ENCODE data around the gene RDH11. TPM values are rescaled to one million over a fixed set of nuclear protein-coding genes. Genes with fewer than 3 reads are reported as not detected.

The RDH11 gene
- total RNA-seq, 1 experiment from 2014 or later = 45.1 TPM

DNA sequence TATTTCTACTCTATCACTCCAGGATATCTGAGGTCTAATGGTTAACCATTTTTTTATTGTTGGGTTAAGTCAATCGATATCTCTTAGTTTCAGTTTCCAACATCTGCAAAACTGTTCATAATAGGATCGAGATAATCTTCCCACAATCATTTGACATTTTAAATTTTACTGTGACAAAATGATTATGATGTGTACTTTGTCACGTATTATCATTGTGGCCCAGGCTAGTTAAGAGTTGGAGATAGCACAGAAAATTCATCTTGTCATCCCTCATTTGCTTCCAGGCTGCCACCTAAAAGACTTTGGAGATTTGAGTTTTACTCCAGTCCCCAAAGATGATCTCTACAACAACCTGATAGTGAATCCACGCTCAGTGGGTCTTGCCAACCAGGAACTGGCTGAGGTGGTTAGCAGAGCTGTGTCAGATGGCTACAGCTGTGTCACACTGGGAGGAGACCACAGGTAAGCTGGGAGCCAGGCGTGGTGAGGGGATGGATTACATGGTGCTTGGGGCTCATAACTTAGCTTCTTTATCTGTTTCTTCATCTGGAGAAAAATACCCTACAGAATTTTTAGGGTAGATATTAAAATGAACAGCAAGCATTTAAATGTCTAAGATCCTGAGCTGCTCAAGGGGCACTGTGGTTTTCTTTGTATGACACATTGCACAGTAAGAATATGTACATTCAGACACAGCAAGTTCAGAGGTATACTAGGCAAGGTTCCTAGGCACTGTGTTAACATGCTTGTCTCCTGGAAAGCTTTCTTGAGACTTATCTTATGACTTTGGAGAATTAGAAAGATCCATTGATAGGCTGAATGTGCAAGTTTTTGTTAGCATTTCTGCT is 53.4 kb downstream of the RDH11 start:
- no peak for DNase-seq (ENCODE audit: low read depth, low spot score)
- no peak for ATAC-seq
- Histone ChIP-seq H3K27ac (ENCODE audit: low read length) (no peak overlapping the region), H3K36me3 (ENCODE audit: control insufficient read depth, insufficient read depth, low read length) (no peaks in the 10 kb centered on the region), H3K4me1 (ENCODE audit: control insufficient read depth, insufficient read depth, low read length) (no peaks in the 10 kb centered on the region), H3K9me3 (ENCODE audit: control insufficient read depth, insufficient read depth, low read depth, low read length) (no peaks in the 10 kb centered on the region), H3K27me3 (ENCODE audit: control insufficient read depth, insufficient read depth, low read length) (no peaks in the 10 kb centered on the region), H3K4me3 (ENCODE audit: low read depth in 2 of 2, low read length in 2 of 2) (no peak overlapping the region)
- in situ Hi-C loops (cut with HindIII; ENCODE audit: low pct_unique_long_range_greater_than_20kb, low sequenced_read_pairs) (no loop called here), intact Hi-C loops (cut with micrococcal nuclease; ENCODE audit: unreplicated experiment) (no loop called here)
- no TSS peak for BruUV-seq (replicated peaks)
- CTCF ChIA-PET = interaction anchor here (0.5 kb wide), 1 partner anchor 29 kb away, joined by 4 read pairs; no protein-coding TSS in a partner anchor
- POLR2A ChIA-PET = interaction anchor here (0.7 kb wide), 1 partner anchor 12 kb away, joined by 11 read pairs; no protein-coding TSS in a partner anchor
- TF ChIP-seq, protein P1, sequence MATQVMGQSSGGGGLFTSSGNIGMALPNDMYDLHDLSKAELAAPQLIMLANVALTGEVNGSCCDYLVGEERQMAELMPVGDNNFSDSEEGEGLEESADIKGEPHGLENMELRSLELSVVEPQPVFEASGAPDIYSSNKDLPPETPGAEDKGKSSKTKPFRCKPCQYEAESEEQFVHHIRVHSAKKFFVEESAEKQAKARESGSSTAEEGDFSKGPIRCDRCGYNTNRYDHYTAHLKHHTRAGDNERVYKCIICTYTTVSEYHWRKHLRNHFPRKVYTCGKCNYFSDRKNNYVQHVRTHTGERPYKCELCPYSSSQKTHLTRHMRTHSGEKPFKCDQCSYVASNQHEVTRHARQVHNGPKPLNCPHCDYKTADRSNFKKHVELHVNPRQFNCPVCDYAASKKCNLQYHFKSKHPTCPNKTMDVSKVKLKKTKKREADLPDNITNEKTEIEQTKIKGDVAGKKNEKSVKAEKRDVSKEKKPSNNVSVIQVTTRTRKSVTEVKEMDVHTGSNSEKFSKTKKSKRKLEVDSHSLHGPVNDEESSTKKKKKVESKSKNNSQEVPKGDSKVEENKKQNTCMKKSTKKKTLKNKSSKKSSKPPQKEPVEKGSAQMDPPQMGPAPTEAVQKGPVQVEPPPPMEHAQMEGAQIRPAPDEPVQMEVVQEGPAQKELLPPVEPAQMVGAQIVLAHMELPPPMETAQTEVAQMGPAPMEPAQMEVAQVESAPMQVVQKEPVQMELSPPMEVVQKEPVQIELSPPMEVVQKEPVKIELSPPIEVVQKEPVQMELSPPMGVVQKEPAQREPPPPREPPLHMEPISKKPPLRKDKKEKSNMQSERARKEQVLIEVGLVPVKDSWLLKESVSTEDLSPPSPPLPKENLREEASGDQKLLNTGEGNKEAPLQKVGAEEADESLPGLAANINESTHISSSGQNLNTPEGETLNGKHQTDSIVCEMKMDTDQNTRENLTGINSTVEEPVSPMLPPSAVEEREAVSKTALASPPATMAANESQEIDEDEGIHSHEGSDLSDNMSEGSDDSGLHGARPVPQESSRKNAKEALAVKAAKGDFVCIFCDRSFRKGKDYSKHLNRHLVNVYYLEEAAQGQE (IDR thresholded peaks at IDR 0.05; ENCODE audit: insufficient read depth in 1 of 2, low read depth in 2 of 2, low read length in 1 of 2) = no peak
- TF ChIP-seq SIN3A (IDR thresholded peaks at IDR 0.05; ENCODE audit: borderline replicate concordance, insufficient read depth, low read depth, low read length) (no peak), POLR2AphosphoS5 (IDR thresholded peaks at IDR 0.05; ENCODE audit: low read depth, low read length) (no peak), TCF7L2 (IDR thresholded peaks at IDR 0.05; ENCODE audit: low read depth, low read length) (no peak), CTCF (IDR thresholded peaks at IDR 0.05) (no peak)

DNA sequence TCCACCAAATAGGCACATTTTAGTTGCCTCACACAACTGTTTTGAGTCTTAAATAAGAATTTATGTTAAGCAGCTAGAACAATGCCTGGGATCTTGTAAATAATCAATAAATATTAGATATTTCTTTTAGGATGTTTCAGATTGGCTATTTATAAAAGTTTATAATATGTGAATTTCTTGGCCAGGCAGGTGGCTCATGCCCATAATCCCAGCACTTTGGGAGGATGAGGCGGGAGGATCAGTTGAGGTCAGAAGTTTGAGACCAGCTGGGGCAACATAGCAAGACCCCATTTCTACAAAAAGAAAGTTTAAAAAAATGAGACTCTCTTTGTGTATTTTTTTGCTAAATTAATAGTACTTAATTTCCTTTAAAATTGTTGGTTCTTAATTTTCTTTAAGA is 54.1 kb downstream of the RDH11 start:
- H3K27ac ChIP-seq (ENCODE audit: low read length) = no peak overlapping the region
- H3K9me3 ChIP-seq (ENCODE audit: control insufficient read depth, insufficient read depth, low read depth, low read length) = no peaks in the 10 kb centered on the region
- ATAC-seq (no peak), DNase-seq (ENCODE audit: low read depth, low spot score) (no peak)
- no TSS peak for BruUV-seq (replicated peaks)
- ChIA-PET POLR2A (no interaction called here), CTCF (interaction anchor here (0.5 kb wide), 1 partner anchor 29 kb away, joined by 4 read pairs; no protein-coding TSS in a partner anchor)
- in situ Hi-C loops (cut with HindIII; ENCODE audit: low pct_unique_long_range_greater_than_20kb, low sequenced_read_pairs) = no loop called here
- no peaks in the 10 kb centered on the region for H3K36me3 ChIP-seq (ENCODE audit: control insufficient read depth, insufficient read depth, low read length)
- intact Hi-C loops (cut with micrococcal nuclease; ENCODE audit: unreplicated experiment) = no loop called here
- TF ChIP-seq CTCF (IDR thresholded peaks at IDR 0.05) (no peak), TCF7L2 (IDR thresholded peaks at IDR 0.05; ENCODE audit: low read depth, low read length) (no peak), POLR2AphosphoS5 (IDR thresholded peaks at IDR 0.05; ENCODE audit: low read depth, low read length) (no peak), SIN3A (IDR thresholded peaks at IDR 0.05; ENCODE audit: borderline replicate concordance, insufficient read depth, low read depth, low read length) (no peak)
- TF ChIP-seq, protein P1 (IDR thresholded peaks at IDR 0.05; ENCODE audit: insufficient read depth in 1 of 2, low read depth in 2 of 2, low read length in 1 of 2) = no peak
- H3K4me3 ChIP-seq (ENCODE audit: low read depth in 2 of 2, low read length in 2 of 2) = no peak overlapping the region
- H3K27me3 ChIP-seq (ENCODE audit: control insufficient read depth, insufficient read depth, low read length) = no peaks in the 10 kb centered on the region
- H3K4me1 ChIP-seq (ENCODE audit: control insufficient read depth, insufficient read depth, low read length) = no peaks in the 10 kb centered on the region
